Uterus (tissue), 2 donors: ENCODE data around the gene GBP7.

Source experiments
- CTCF ChIP-seq, 4 experiments: fragments of 200-600 bp in 2 of 4; fragments of 450-650 bp in 2 of 4; sonication (generic) in 2 of 4; IDR thresholded peaks; one replicate each; pipeline ENCODE4 v1.5.1; 2016 to 2019; ENCODE audit warnings: antibody characterized with exemption in 4 of 4, mild to moderate bottlenecking in 2 of 4, moderate library complexity in 1 of 4
- POLR2A ChIP-seq, 2 donors: fragments of 450-650 bp; IDR thresholded peaks; one replicate each; pipeline ENCODE4 v1.6.1; 2016; ENCODE audit warnings: antibody characterized with exemption in 2 of 2, mild to moderate bottlenecking in 1 of 2, moderate library complexity in 1 of 2

- no peak for TF ChIP-seq CTCF (IDR thresholded peaks at IDR 0.05)
- TF ChIP-seq POLR2A (IDR thresholded peaks at IDR 0.05) = no peak
Observed at GRCh38 chr1:89165811-89166210, 10.0 kb downstream of the GBP7 start.
